ENCODE data around the gene KLHL40. TPM values are rescaled to one million over a fixed set of nuclear protein-coding genes. Genes with fewer than 3 reads are reported as not detected.

The KLHL40 gene
- total and polyA plus RNA-seq, 9 of the 15 experiments (the other 6 are each of a cell fraction or from before 2014, with no cell fraction given) = not detected

DNA sequence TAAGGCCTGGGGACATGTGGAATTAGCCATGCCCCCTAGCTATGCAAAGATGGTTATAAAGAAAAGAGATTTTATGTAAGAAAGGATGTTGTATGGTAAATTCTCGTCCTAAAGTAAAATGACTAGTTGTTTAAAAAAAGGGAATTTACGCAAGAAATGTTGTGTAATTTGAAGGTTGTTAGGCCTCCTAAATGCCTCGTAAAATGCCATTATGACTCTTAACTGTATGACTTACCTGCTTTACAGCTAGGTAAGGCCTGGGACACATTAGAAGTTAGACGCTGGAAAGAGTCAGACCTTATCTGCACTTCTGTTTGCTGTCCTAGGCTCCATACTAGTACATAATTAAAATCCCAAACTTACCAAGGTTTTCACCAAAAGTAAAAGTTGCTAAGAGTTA, 34.8 kb downstream of the KLHL40 start (continued):
- TF ChIP-seq BDP1 (IDR thresholded peaks at IDR 0.05; ENCODE audit: insufficient read depth, insufficient read length) (no peak), ZNF197 (CRISPR knock-in tag; IDR thresholded peaks at IDR 0.05; ENCODE audit: low read depth) (no peak), ZNF668 (CRISPR knock-in tag; IDR thresholded peaks at IDR 0.05) (no peak), MLLT1 (IDR thresholded peaks at IDR 0.05) (no peak), RBM34 (IDR thresholded peaks at IDR 0.05; ENCODE audit: borderline replicate concordance, insufficient read depth, low read length) (no peak), MGA (IDR thresholded peaks at IDR 0.05) (no peak), STAG1 (CRISPR knock-in tag; IDR thresholded peaks at IDR 0.05; ENCODE audit: borderline replicate concordance) (no peak)
- TF ChIP-seq, protein P1, sequence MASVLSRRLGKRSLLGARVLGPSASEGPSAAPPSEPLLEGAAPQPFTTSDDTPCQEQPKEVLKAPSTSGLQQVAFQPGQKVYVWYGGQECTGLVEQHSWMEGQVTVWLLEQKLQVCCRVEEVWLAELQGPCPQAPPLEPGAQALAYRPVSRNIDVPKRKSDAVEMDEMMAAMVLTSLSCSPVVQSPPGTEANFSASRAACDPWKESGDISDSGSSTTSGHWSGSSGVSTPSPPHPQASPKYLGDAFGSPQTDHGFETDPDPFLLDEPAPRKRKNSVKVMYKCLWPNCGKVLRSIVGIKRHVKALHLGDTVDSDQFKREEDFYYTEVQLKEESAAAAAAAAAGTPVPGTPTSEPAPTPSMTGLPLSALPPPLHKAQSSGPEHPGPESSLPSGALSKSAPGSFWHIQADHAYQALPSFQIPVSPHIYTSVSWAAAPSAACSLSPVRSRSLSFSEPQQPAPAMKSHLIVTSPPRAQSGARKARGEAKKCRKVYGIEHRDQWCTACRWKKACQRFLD (CRISPR knock-in tag; IDR thresholded peaks at IDR 0.05) = no peak
- TF ChIP-seq, protein P2, sequence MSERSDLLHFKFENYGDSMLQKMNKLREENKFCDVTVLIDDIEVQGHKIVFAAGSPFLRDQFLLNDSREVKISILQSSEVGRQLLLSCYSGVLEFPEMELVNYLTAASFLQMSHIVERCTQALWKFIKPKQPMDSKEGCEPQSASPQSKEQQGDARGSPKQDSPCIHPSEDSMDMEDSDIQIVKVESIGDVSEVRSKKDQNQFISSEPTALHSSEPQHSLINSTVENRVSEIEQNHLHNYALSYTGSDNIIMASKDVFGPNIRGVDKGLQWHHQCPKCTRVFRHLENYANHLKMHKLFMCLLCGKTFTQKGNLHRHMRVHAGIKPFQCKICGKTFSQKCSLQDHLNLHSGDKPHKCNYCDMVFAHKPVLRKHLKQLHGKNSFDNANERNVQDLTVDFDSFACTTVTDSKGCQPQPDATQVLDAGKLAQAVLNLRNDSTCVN (CRISPR knock-in tag; IDR thresholded peaks at IDR 0.05) = no peak
- TF ChIP-seq, protein P3, sequence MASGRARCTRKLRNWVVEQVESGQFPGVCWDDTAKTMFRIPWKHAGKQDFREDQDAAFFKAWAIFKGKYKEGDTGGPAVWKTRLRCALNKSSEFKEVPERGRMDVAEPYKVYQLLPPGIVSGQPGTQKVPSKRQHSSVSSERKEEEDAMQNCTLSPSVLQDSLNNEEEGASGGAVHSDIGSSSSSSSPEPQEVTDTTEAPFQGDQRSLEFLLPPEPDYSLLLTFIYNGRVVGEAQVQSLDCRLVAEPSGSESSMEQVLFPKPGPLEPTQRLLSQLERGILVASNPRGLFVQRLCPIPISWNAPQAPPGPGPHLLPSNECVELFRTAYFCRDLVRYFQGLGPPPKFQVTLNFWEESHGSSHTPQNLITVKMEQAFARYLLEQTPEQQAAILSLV (tag; IDR thresholded peaks at IDR 0.05) = no peak
